Frontal cortex (tissue), 4 donors: Measurements from ENCODE around the gene SNX30. TPM values are rescaled to one million over a fixed set of nuclear protein-coding genes. Genes with fewer than 3 reads are reported as not detected.
A peak's percentile ranks its signal among the peaks of the same experiment; 100 is the strongest.

ENCODE experiments used
- DNase-seq, 2 donors: peaks; one replicate each; pipeline ENCODE4 v3.0.0; 2012; ENCODE audit warnings: low spot score in 2 of 2
- FAIRE-seq: peaks from 2 replicates; lab custom pipeline; 2012; peaks lifted over from hg19 to GRCh38; lab: Jason Lieb, UNC
- total RNA-seq: library from RNA; depleted of rRNA; stranded (reverse); fragments of >200 nt; gene quantifications from one replicate; pipeline ENCODE4 v1.2.3, GENCODE V29; 2014
- donor health status: control.
- donor health status: control.
- donor health status: control.

The SNX30 gene
- total RNA-seq, 1 donor from 2014 or later: 20.8 TPM

GRCh38 chr9:112815868-112816267 lies 65.3 kb downstream of the SNX30 start:
- FAIRE-seq: no peak
- no peak for DNase-seq

DNA sequence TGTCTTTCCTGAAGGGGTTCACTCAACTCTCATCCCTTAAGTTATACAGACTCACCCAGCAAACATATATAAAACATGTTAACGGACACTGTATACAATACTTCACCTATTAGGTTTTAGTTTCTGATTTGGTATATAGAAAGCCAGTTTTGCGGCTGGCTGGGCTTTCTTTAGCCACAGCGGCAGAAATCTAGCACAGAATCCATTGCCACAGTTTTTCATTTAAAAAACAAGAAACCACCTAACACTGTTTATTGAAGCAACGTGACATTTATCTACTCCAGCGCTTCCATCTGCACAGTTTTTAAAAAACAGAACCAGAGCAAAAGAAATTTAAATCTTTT lies 67.3 kb downstream of the SNX30 start:
- FAIRE-seq: no peak
- no peak for DNase-seq

DNA sequence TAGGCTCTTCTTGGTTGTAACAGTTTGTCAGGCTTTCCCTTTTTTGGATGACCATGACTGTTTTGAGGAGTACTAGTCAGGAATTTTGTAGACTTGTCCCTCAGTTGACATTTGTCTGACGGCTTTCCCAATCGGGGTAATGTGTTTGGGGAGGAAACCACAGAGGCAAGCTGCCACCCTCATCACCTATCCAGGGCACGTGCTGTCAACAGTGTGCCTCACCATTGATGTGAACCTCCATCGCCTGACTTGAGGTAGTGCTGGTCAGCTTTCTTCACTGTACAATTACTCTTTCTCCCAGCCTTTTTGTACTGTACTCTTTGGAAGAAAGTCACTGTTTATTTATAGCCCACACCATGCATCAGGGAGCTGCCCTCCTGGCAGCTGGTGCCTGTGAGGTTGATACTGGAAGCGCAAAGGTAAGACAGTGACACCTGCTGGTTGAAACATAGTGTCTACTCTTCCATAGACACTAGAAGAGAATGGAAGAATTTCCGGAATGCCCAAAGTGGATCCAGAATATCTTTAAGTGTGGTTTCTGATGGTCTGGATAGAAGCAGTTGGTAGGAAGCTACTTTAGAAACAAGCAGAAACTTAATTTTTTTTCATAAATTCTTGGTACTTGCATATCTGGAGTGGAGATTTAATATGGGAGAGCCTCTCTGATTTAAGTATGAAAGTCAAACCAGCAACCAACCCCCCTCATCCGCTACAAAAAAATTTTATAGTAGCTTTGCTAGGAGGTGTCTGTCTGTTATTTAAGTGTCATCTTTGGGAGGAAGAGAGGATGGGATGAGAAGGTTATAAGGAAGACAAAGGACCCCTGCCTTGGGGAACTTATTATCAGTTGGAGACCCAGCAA lies 69.3 kb downstream of the SNX30 start:
- DNase-seq: peak in 1 of 2 donors; percentile 35
- no peak for FAIRE-seq

GRCh38 chr9:112820881-112821280 lies 70.3 kb downstream of the SNX30 start:
- no peak for FAIRE-seq

GRCh38 chr9:112822618-112823017 lies 72.1 kb downstream of the SNX30 start:
- DNase-seq: no peak
- no peak for FAIRE-seq

More at GRCh38 chr9:112820881-112821280, 70.3 kb downstream of the SNX30 start:
- no peak for DNase-seq

DNA sequence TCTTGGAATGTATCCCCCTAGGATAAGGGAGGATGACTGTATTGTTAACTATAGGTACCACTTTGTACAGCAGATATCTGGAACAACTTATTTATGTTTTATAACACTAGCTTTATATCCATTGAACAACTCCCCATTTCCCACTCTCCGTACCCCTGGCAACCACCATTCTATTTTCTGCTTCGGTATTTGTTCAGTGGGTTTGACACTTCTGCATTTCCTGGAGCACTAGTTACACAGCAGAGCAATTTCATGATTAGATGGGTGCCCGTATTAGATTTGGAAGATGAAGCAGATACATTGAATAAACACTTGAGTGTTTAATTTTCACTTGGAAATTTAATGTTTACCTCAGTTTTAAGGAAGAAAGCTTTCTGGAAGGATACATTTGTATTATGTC lies 72.7 kb downstream of the SNX30 start:
- FAIRE-seq (no peak), DNase-seq (no peak)

- FAIRE-seq (no peak), DNase-seq (no peak)
These were observed 80.8 kb downstream of the SNX30 start for GRCh38 chr9:112831281-112831851.

DNA sequence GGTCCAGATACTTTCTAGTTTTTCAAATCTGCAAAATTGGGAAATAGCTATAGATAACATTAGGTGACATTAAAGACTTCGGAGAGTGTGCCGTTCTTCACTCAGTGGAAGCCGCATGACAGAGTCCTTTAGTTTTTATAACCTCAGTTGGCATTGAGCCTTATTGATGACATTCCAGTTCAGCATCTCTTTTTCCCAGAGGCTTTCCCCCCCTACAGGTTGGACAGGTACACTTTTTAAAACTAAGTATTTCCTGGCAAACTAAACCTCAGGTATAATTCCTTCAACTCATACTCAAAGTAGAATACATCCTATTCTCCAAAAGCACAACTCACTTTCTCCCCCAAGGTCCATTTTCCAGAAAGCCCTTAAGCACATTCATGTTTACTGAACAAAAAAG lies 81.4 kb downstream of the SNX30 start:
- no peak for FAIRE-seq

GRCh38 chr9:112833081-112833480 lies 82.5 kb downstream of the SNX30 start:
- DNase-seq (no peak), FAIRE-seq (no peak)

More for the DNA sequence above, 81.4 kb downstream of the SNX30 start:
- DNase-seq: no peak

- DNase-seq: no peak
- no peak for FAIRE-seq
These were observed 85.8 kb downstream of the SNX30 start for GRCh38 chr9:112836394-112836793.

GRCh38 chr9:112838342-112838741 lies 87.8 kb downstream of the SNX30 start:
- FAIRE-seq (no peak), DNase-seq (no peak)

- FAIRE-seq: no peak
- no peak for DNase-seq
These were observed 88.8 kb downstream of the SNX30 start for GRCh38 chr9:112839331-112839730.

- FAIRE-seq (no peak), DNase-seq (no peak)
These were observed 90.7 kb downstream of the SNX30 start for GRCh38 chr9:112841261-112841660.

DNA sequence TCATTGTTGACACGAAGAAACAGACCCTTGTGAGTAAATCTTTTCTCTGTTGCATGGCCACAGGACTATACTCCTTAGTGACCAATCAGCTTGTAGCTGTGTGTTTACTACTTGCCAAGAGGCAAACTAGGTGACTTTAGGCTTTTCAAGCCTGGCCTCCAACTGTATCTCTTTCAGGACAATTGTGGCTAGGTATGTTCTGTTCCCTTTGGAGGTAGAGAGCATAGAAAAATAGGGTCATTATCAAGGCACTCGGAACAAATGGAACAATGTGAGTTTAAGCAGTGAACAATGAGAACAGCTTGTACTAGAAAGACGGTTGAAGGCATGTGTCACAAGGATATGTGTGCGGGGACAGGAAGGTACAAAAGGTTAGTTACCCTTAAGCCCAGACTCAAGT lies 92.0 kb downstream of the SNX30 start:
- FAIRE-seq: no peak

GRCh38 chr9:112844771-112845542 lies 94.4 kb downstream of the SNX30 start:
- DNase-seq: peak in 1 of 2 donors; percentile 70

More for the DNA sequence above, 92.0 kb downstream of the SNX30 start:
- no peak for DNase-seq

GRCh38 chr9:112846528-112847488 lies 96.2 kb downstream of the SNX30 start:
- DNase-seq (no peak), FAIRE-seq (no peak)

More at GRCh38 chr9:112844771-112845542, 94.4 kb downstream of the SNX30 start:
- no peak for FAIRE-seq

GRCh38 chr9:112848316-112849151 lies 98.0 kb downstream of the SNX30 start:
- DNase-seq (no peak), FAIRE-seq (no peak)

GRCh38 chr9:112849363-112849922 lies 98.9 kb downstream of the SNX30 start:
- no peak for DNase-seq
- FAIRE-seq: no peak
